ENCODE results near the gene SOCS7. TPM values are rescaled to one million over a fixed set of nuclear protein-coding genes. Genes with fewer than 3 reads are reported as not detected.

Gene SOCS7
- total and polyA plus RNA-seq, 10 of the 15 experiments (the other 5 are each of a cell fraction or from before 2014, with no cell fraction given): 0.68 to 12.8 (median 7.3) TPM

GRCh38 chr17:38418693-38419507, 67.3 kb downstream of the SOCS7 start:
- TF ChIP-seq, protein P1, sequence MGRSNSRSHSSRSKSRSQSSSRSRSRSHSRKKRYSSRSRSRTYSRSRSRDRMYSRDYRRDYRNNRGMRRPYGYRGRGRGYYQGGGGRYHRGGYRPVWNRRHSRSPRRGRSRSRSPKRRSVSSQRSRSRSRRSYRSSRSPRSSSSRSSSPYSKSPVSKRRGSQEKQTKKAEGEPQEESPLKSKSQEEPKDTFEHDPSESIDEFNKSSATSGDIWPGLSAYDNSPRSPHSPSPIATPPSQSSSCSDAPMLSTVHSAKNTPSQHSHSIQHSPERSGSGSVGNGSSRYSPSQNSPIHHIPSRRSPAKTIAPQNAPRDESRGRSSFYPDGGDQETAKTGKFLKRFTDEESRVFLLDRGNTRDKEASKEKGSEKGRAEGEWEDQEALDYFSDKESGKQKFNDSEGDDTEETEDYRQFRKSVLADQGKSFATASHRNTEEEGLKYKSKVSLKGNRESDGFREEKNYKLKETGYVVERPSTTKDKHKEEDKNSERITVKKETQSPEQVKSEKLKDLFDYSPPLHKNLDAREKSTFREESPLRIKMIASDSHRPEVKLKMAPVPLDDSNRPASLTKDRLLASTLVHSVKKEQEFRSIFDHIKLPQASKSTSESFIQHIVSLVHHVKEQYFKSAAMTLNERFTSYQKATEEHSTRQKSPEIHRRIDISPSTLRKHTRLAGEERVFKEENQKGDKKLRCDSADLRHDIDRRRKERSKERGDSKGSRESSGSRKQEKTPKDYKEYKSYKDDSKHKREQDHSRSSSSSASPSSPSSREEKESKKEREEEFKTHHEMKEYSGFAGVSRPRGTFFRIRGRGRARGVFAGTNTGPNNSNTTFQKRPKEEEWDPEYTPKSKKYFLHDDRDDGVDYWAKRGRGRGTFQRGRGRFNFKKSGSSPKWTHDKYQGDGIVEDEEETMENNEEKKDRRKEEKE (IDR thresholded peaks at IDR 0.05): no peak
- TF ChIP-seq BHLHE40 (IDR thresholded peaks at IDR 0.05; ENCODE audit: borderline replicate concordance in 1 of 2, low read depth in 2 of 2, low read length in 1 of 2): peak in 1 of 2 experiments; percentile 62; a peak in 2 of 4 replicates
- POLR2A ChIA-PET: no interaction called here
- no peak for DNase-seq (ENCODE audit: low read depth, low spot score)
- H3K27me3 ChIP-seq (replicated peaks in 1 of 2; ENCODE audit: control insufficient read depth in 2 of 2, insufficient read depth in 2 of 2, low read length in 1 of 2): peaks cover 4 to 6% of the 10 kb centered on the region in 2 experiments; a peak in 3 of 4 replicates
- no peak for ATAC-seq
- in situ Hi-C loops (cut with MboI): loop anchor here (5.0 kb wide), 1 partner anchor 72 kb away; no protein-coding TSS in a partner anchor
- H3K27ac ChIP-seq (ENCODE audit: control insufficient read depth, insufficient read depth): no peak overlapping the region
- no peaks in the 10 kb centered on the region for H3K9me3 ChIP-seq (replicated peaks; ENCODE audit: control insufficient read depth, insufficient read depth, low read length)
- no peaks in the 10 kb centered on the region for H3K36me3 ChIP-seq (ENCODE audit: control insufficient read depth in 2 of 2, insufficient read depth in 2 of 2, low read length in 1 of 2)
- no peak overlapping the region for H3K4me2 ChIP-seq (ENCODE audit: control insufficient read depth, insufficient read depth)
- no peak overlapping the region for H3K9ac ChIP-seq (ENCODE audit: control insufficient read depth, insufficient read depth, low read length)
- H3K4me3 ChIP-seq: no peak overlapping the region
- no peaks in the 10 kb centered on the region for H3K79me2 ChIP-seq (ENCODE audit: control insufficient read depth, insufficient read depth, low read length)
- CTCF ChIA-PET: interaction anchor here (8.3 kb wide), 1 partner anchor 67 kb away, joined by 349 read pairs; the partner anchor contains the start of gene SOCS7
- peaks cover 19% of the 10 kb centered on the region for H3K4me1 ChIP-seq (ENCODE audit: control insufficient read depth, insufficient read depth, low read length)
- RAD21 ChIA-PET (ENCODE audit: unreplicated experiment): no interaction called here
- H4K20me1 ChIP-seq (ENCODE audit: control insufficient read depth, insufficient read depth): no peaks in the 10 kb centered on the region
- WGBS (ENCODE audit: insufficient coverage, insufficient replicate concordance, low lambda C conversion rate, missing lambda C conversion rate): 10% methylated on average over 54 of the region's 78 CpGs
- no peak for FAIRE-seq
- intact Hi-C loops (cut with micrococcal nuclease; ENCODE audit: unreplicated experiment): no loop called here
- H2AFZ ChIP-seq (ENCODE audit: control insufficient read depth, low read depth, low read length): no peak overlapping the region
- no TSS peak for BruUV-seq (replicated peaks)
- SMC1A ChIA-PET (ENCODE audit: uncharacterized antibody, unreplicated experiment): no interaction called here

Data from GM12878 (cell line).